C4-2B (cell line): Measurements from ENCODE around the gene CECR2.

Experiments
- ZFX ChIP-seq: fragments of 450-650 bp; IDR thresholded peaks from 2 replicates; pipeline ENCODE4 v1.6.1; 2017
- TF ChIP-seq, protein P1 (sequence below): fragments of 450-650 bp; conservative IDR thresholded peaks from 2 replicates; pipeline ENCODE4 v1.5.1; 2017; ENCODE audit warnings: mild to moderate bottlenecking

DNA sequence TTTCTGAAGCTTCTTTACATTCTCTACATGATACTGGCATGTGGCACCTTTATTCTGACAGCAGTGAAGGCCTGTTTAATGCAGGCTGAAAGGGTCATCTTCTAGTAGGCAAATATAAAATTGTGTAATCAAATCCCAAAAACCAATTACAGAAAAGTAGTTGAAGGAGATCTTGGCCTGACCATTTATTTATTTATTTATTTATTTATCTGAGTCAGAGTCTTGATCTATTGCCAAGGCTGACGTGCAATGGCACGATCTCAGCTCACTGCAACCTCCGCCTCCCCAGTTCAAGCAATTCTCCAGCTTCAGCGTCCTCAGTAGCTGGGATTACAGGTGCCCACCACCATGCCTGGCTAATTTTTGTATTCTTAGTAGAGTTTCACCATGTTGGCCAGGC is 22.7 kb upstream of the CECR2 start:
- TF ChIP-seq, protein P1, sequence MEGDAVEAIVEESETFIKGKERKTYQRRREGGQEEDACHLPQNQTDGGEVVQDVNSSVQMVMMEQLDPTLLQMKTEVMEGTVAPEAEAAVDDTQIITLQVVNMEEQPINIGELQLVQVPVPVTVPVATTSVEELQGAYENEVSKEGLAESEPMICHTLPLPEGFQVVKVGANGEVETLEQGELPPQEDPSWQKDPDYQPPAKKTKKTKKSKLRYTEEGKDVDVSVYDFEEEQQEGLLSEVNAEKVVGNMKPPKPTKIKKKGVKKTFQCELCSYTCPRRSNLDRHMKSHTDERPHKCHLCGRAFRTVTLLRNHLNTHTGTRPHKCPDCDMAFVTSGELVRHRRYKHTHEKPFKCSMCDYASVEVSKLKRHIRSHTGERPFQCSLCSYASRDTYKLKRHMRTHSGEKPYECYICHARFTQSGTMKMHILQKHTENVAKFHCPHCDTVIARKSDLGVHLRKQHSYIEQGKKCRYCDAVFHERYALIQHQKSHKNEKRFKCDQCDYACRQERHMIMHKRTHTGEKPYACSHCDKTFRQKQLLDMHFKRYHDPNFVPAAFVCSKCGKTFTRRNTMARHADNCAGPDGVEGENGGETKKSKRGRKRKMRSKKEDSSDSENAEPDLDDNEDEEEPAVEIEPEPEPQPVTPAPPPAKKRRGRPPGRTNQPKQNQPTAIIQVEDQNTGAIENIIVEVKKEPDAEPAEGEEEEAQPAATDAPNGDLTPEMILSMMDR: no peak
- no peak for TF ChIP-seq ZFX
